Erythroblast (primary cell): ENCODE measurements around the gene CSAD.
"Not testable (repeated sequence)": the region's sequence is repeated elsewhere in the genome, so short reads cannot be mapped to it uniquely, and the experiment has no call there.

Experiments used
- DNase-seq, 2 experiments: peaks; one replicate each; lab custom pipeline; 2025; lab: John Stamatoyannopoulos, UW
- GATA1 ChIP-seq: IDR thresholded peaks from 2 replicates; pipeline ENCODE4 v1.6.1; 2011; ENCODE audit warnings: low read depth, mild to moderate bottlenecking, control low read depth, low read length, moderate library complexity
- POLR2A ChIP-seq: IDR thresholded peaks from 2 replicates; pipeline ENCODE4 v1.6.1; 2011; ENCODE audit warnings: mild to moderate bottlenecking, low read length

CSAD gene

DNA sequence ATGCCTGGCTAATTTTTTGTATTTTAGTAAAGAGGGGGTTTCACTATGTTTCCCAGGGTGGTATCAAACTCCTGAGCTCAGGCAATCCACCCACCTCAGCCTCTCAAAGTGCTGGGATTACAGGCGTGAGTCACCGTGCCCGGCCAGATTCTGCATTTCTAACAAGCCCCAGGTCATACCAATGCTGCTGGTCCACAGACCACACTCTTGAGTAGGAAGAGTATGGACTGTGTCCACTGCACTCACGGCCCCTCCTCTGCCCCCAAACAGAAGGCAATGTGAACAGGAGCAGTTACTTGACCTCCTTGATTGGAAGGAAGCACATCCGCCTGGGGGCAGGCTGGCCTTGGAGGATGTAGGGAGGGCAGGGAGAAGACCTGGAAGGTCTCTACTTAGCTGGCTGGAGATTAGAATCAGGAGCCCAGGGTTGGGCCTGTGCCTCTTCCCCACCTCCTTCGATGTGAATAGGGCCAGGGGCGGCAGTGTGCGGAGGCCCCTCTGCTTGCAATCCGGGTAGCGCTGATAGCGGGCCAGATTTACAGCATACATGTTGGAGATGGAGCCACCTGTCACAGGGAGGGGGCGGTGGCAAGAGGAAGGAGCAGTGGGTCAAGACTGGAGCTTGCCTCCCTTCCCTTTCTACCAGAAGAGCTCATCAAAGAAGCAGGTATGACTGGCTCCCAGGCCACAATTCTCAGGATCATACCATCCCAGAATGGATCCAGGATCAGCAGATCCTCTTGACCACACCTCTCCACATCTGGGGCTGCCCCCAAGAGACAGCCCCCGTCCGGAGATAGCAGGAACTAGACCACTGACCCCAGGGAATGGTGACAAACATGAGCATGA is 9.6 kb downstream of the CSAD start:
- TF ChIP-seq POLR2A (no peak), GATA1 (no peak)
- no peak for DNase-seq

DNA sequence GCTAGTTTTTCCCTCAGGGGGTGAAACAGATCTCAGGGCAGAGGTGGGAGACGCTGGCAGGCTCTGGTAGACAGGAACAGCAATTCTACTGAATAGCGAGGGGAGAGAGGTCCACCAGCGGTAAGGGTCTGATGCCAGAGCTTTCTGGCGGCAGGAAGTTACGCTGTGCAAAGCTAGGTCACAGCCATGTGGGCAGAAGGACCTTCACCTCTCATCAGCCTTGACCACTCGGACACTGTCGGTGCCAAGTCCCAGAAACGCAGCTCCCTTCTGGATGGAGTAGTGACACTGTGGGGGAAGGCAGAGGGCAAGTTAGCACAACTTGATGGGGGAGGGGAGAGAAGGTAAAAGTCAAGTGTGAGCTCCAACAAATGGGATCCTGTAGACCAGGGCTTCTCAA is 10.5 kb downstream of the CSAD start:
- TF ChIP-seq POLR2A (no peak), GATA1 (no peak)
- no peak for DNase-seq

DNA sequence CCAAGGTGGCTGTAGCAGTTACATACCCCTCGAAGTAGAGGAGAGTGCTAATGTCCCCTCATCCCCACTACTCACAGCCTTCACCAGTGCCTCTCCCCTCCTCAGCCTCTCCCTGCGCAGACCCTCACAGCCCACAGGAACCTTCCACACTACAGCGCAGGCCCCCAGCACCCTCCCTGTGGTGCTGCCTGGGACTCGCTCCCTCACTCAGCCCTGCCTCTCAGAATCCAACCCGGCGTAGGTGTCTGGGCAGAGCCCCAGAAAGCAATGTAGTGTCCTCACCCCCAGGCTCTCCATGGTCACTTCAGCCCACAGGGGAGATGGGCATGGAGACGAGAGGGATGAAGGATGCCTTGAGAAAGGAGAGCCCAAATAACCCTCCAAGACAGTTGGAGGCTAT is 11.1 kb downstream of the CSAD start:
- TF ChIP-seq GATA1 (no peak), POLR2A (no peak)
- no peak for DNase-seq

DNA sequence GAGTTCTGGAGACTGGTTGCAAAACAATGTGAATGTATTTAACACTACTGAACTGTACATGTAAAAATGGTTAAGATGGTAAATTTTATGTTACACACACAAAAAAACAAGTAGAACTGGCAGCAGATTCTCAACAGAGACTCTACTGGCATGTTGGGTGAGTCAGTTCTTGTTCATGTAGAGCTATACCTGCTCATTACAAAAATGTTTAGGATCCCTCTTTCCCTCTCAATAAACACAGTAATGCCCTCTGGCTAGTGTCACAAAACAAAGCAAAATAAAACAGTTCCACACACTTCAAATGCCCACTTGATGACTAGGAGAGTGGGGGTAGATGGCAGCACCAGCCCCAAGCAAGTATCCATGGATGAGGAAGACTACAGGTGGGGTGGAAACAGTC is 13.9 kb downstream of the CSAD start:
- no peak for DNase-seq
- no peak for TF ChIP-seq GATA1
- no peak for TF ChIP-seq POLR2A

DNA sequence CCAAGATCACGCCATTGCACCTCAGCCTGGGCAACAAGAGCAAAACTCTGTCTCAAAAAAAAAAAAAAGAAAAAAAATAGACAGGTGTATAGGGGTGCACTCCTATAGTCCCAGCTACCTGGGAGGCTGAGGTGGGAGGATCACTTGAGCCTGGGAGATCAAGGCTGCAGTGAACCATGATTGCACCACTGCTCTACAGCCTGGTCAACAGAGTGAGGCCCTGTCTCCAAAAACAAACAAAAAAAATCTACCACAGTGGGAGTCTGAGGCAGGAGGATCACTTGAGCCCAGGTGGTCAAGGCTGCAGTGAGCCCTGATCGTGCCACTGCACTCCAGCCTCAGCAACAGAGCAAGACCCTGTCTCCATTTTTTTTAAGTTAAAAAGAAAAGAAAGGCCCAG is 17.7 kb downstream of the CSAD start:
- not testable (repeated sequence) for DNase-seq

DNA sequence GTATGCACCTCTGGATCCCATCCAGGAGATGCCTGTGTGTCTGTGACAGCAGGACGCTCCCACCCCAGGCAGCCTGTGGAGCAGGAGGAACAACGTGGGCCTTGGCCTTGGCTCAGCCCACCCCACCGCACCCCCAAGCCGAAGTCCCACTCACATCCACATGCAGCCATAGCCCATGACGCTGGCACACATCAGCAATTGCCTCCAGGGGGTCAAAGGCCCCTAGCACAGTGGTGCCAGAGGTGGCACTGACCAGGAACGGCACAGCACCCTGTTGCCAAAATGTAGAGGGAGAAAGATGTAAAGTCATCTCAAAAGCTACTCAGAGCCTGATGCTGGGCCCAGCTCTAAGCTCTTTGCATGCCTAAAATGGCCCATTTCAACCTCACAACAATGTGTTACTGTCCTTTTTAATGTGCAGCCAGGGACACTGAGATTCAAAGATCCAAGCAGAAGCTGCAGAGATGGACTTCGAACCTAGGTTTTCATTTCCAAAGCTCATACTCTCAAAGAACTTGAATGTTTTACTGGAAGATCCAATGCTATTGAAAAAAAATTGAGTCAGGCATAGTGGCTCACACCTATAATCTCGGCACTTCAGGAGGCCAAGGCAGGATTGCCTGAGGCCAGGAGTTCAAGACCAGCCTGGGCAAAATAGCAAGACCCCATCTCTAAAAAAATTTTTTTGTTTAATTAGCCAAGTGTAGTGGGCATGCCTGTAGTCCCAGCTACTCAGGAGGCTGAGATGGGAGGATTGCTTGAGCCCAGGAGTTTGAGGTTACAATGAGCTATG is 19.4 kb downstream of the CSAD start:
- TF ChIP-seq POLR2A (no peak), GATA1 (no peak)
- no peak for DNase-seq

DNA sequence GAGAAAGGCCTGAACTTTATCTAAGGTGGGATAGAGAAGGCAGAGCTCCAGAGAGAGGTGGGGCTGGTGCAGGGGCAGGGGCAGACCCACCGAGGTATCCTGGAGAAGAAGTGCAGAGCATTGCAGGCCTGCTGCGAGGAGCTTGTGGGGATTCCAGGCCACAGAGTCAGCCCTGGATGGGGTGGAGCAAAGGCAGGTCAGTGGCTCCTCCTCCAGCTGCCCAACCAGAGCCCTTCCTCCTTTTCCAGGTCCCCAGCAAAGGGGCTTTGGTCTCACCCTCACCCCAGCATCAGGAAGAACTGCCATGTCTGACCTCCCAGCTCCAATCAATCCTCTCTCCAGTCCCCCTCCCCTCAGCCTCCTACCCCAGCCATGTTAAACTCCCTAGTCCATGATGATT is 20.1 kb downstream of the CSAD start:
- TF ChIP-seq POLR2A = no peak
- no peak for TF ChIP-seq GATA1

DNA sequence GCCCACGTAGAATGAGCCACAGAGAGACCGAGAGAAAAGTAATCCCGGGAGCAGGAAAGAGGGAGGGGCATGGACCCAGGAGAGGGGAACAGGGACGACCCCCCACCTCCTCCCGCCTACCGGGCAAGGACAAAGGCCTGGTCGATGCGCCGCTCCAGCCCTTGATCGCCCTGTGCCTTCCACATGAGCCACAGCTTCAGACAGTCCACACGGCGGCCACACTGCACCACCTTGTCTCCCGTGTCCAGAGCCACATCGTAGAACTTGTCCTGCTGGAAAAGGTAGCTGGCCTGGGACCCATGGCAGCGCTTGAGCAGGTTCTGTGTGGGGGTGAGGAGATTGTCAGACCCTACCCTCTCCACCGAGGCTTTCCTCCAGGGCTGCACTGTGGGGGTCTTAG is 20.7 kb downstream of the CSAD start:
- no peak for TF ChIP-seq GATA1
- TF ChIP-seq POLR2A = no peak

More for the DNA sequence above, 20.1 kb downstream of the CSAD start:
- DNase-seq = no peak

DNA sequence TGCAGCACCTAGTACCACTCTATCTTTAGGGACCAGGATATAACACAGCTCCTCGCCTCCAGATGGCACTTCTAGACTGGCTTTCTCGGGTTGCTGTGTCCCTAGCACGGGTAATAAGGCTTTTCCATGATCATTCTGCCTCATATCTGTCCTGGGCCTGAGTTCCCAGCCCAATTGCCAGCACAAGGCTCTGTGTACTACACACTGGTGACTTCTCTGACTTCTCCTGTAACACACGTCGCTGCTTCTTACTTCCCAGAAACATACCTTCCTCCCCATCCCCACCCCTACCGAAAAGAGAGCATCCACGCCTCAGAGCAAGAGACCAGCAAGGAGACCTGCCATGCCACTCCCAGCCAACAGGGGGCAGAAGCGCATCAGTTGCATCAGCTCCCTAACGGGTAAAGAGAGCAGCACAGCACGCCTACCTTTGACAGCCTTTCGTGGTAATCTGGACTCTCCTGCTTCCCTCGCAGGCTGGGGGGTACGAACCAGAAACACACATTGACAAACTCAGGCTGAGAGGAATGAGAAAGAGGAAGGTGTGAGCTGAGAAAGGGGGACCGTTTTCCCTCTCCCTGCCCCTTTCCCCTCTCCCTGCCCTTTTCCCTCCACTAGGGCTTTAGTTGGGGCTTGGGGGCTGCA is 21.4 kb downstream of the CSAD start:
- no peak for TF ChIP-seq GATA1
- TF ChIP-seq POLR2A = no peak
- DNase-seq = peak; percentile 83 to 90

More for the DNA sequence above, 20.7 kb downstream of the CSAD start:
- DNase-seq = no peak

DNA sequence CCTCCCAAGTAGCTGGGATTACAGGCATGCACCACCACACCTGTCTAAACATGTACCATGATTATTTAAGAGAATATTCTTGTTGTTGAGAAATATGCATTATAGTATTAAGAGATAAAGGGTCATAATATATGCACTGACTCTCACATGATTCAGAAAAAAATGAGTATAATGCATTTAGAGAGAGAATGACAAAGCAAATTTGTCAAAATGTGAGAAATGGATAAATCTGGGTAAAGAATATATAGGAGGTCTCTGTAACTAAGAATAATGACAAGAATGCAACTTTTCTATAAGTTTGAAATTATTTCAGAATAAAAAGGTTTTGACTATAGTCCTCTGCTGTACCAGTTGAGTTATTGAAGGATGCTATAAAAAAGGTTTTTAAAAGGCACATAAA is 28.3 kb downstream of the CSAD start:
- TF ChIP-seq POLR2A (no peak), GATA1 (no peak)
- no peak for DNase-seq

DNA sequence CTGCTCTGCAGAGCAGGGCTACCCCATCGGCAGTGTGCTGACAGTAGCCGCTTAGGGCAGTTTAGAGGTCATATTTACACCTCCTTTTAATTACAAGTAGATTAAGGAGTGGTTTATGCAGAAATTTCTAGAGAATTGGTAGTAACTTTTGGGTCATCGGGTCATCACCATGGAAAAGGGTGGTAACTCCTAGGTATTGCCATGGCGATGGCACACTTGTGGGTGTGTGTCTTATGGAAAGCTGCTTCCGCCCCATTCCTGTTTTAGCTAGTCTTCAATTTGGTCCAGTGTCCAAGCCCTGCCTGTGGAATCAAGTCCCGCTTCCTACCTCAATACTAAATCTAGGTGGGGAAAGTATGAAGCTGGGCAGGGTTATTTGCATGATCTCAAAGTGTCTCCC is 29.7 kb downstream of the CSAD start:
- no peak for TF ChIP-seq GATA1
- no peak for TF ChIP-seq POLR2A
- no peak for DNase-seq

DNA sequence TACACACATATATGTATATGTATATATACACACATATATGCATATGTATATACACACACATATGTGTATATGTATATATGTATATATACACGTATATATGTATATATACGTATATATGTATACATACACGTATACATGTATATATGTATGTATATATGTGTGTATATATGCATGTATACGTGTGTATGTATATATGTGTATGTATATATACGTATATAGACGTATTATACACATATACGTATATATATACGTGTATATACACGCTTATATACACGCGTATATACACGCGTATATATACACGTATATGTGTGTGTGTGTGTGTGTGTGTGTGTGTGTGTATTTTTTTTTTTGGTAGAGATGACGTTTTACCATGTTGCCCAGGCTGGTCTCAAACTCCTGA is 33.1 kb downstream of the CSAD start:
- TF ChIP-seq GATA1 (no peak), POLR2A (no peak)

DNA sequence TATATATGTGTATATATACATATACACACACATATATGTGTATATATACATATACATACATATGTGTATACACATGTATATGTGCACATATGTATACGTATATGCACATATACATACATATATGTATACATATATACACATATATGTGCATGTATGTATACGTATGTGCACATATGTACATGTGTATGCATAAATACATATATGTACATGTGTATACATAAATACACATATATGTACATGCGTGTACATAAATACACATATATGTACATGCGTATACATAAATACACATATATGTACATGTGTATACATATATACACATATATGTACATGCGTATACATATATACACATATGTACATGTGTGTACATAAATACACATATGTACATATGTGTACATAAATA is 33.5 kb downstream of the CSAD start:
- no peak for TF ChIP-seq GATA1
- TF ChIP-seq POLR2A = no peak

More for the DNA sequence above, 33.1 kb downstream of the CSAD start:
- DNase-seq = no peak

More for the DNA sequence above, 33.5 kb downstream of the CSAD start:
- DNase-seq = no peak
